ENCODE measurements around the gene ATP7B.

The ATP7B gene

DNA sequence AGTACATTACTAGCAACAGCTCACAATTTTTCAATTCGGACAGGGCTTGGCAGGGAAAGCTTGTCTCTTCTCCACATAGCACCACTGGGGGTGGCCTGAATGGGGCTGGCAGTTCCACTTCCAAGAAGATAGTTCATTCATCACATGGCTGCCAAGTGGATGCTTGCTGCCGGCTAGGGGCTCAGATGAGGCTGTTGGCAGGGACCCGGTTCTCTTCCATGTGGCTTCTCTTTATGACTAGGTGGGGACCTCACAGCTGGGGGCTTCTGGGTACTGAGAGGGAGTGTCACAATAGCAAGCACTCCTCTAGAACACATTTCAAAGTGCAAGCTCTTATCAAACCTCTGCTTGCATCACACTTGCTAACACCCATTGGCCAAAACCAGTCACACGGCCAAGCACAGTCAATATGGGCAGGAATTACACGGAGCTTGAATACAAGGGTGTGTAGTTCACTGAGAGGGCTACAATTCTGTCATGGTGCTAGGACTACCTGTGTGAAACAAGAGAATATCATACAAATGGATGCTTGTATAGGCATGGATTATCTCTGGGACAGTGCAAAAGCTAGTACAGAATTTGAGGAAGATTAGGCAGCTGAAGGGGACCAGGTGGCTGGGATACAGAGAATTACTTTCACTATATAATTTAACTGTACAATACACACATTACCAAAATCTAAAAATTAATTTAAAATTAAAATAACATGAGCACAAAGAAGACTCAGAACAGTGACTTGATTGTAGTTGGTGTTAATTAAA lies 32.3 kb downstream of the ATP7B start:
- DNase-seq (ENCODE audit: low read depth, low spot score): no peak

DNA sequence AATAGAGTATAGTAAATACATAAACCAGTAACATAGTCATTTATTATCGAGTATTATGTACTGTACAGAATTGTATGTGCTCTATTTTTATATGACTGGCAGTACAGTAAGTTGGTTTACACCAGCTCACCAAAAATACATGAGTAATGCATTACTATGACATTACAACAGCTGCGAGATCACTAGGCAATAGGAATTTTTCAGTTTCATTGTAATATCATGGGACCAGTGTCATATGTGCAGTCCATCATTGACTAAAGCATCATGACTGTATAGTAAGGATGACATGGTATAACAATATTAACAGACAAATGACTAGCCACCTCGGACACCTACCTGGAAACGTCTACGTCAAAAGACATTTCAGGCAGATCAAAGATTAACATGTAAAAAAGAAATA lies 33.6 kb downstream of the ATP7B start:
- no peak for DNase-seq (ENCODE audit: low read depth, low spot score)

DNA sequence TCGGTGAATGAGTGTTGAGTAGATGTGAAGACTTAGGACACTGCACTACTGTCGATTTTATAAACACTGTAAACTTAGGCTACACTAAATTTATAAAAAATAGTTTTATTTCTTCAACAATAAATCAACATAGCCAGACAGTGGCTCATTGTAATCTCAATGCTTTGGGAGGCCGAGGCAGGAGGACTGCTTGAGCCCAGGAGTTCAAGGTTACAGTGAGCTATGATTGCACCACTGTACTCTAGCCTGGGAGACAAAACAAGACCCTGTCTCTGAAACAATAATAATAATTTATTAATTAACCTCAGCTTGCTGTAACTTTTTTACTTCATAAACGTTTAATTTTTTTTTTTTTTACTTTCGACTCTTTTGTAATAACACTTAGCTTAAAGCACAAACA lies 34.4 kb downstream of the ATP7B start:
- DNase-seq (ENCODE audit: low read depth, low spot score): no peak

DNA sequence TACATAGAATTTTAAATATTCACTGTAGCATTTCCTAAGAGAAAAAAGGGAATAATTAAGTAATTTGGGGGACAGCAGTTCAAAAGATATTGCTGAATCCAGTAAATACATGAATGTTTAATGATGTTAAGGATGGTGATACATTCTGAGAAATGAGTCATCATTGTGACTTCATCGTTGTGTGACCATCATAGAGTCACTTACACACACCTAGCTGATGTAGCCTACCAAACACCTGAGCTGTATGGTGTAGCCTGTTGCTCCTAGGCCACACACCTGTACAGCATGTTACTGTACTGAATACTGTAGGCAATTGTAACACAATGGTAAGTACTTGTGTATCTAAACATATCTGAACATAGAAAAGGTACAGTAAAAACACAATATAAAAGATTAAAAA lies 34.8 kb downstream of the ATP7B start:
- DNase-seq (ENCODE audit: low read depth, low spot score): no peak

DNA sequence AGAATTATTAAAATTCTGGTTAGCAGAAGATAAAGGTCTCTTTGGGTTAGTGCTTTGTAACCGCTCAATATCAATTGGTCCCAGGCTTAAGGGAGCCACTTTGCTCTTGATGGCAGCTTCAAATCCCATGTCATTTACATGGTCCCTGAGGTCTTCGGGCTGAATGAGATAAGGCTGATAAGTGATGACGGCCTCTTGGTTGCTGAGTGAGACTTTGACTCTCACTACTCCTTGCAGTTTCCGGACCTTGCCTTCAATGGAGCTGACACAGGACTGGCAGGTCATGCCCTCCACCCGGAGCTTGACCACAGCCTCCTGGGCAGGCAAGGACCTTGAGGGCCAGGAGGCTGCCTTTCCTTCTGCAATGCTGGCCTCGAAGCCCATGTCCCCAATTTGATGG lies 36.8 kb downstream of the ATP7B start:
- no peak for DNase-seq (ENCODE audit: low read depth, low spot score)

DNA sequence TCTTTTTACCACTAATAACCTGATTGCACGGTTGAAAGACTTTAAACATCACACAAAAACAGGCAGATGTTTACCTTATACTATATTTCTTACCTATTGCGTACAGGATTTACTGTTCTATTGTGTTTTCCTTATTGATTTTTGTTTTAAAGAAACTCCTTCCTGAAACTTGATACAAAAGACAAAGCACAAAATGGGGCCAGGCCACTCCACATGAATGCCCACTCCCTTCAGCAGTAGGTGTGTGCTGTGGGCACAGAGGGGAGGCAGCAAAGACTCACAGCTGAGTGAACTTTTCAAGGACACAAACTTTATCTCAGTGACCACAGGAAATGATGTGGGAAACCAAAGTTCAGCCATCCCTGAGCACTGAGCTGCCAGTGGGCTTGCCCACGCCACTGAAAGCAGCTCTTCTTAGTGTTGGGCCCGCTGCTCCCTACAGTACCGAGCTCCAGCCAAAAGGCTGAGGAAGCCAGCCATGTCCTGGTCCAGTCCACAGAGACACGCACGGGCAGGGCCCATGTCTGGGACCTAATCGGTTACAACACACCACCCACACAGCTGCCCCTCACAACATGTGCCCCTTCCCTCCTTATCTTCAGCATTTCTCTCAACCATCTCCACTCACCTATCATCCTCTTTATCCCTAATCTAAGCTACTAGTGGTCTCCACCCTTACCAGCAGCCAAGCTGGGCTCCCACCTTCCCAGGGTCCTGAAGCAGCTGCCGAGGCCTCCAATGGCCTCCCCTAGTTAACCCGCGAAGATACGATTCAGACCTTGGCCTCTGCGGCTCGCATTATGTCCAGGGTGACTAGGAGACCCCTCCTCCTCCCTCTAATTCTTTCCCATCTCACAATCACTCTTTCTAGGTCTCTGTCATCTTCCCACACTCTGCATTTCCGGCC lies 39.5 kb downstream of the ATP7B start:
- no peak for DNase-seq (ENCODE audit: low read depth, low spot score)

DNA sequence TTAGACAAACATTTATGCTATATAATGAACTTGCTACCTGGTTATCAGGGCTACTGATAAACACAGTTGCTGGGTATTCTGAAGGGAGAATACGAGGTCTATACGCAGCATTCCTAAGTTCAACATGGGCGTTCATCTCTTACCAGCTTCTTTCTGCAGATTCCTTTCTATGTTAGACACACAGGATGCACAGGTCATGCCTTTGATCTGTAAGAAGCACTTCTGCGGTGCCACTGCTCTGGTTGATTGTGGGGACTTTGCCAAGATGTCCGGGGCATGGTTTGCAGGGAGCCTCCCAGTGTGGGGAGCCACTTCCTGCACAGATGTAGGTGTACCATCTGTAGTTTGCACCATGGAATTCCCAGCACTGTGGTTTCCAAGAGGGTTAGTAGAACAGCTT lies 40.9 kb downstream of the ATP7B start:
- no peak for DNase-seq (ENCODE audit: low read depth, low spot score)

DNA sequence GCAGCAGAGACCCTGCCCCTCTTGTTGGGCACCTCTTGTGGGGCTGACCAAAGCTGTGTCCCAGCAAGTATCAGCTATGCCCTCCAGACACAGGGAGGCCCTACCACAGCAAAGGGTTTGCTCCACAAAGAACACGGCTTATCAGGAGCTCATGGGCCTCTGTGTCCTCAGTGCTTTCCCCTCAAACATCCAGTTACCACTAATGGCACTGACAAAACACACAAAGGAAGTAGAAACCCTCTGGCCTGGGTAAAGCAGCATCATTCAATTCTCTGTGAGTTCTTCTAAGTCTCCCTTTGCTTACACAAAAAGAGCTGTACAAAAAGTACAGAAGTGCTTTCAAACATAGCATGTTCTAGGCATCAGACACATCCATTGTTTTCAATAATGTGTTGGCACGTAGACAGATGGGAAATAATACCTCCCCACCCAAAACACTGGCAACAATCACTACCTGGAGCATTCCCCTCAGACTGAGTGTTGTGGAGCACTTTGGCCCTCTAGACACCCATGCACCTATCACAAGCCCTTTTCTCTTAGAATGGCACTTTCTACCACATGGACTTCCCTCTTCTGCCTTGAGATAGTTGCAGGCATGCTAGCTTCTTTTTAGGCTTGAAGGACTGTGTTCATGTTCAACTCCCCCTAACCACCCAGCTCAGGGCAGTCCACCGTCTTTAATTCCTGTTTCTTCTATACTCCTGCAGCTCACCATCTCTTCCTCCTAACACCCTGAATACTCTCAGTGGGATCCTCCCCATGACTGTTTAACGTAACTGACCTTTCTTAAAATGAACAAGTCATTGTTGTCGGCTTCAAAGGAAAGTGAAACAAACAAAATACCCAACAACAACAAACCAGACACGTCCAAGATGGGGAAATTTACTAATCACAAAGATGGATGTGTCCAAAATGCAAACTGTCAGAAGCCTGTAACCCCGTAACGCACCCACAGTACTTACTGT lies 43.5 kb downstream of the ATP7B start:
- no peak for DNase-seq (ENCODE audit: low read depth, low spot score)

DNA sequence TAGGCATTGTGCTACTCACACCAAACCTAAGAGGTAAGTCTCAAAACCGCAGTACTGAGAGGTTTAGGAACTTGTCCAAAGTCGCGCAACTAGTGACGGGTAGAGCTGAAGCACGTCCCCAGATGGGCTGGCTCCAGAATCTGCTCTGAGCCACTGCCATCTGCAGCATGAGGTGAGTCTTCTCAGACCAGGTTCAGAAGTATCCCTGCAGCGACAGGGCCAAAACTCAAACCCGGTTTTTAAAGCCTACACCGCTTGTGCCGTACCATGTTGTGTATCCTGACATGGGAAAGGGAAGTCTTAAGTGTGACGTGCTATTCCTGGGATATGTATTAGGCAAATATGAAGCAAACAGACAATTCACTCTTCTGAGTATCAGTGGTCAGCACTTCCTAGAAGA lies 45.1 kb downstream of the ATP7B start:
- no peak for DNase-seq (ENCODE audit: low read depth, low spot score)

DNA sequence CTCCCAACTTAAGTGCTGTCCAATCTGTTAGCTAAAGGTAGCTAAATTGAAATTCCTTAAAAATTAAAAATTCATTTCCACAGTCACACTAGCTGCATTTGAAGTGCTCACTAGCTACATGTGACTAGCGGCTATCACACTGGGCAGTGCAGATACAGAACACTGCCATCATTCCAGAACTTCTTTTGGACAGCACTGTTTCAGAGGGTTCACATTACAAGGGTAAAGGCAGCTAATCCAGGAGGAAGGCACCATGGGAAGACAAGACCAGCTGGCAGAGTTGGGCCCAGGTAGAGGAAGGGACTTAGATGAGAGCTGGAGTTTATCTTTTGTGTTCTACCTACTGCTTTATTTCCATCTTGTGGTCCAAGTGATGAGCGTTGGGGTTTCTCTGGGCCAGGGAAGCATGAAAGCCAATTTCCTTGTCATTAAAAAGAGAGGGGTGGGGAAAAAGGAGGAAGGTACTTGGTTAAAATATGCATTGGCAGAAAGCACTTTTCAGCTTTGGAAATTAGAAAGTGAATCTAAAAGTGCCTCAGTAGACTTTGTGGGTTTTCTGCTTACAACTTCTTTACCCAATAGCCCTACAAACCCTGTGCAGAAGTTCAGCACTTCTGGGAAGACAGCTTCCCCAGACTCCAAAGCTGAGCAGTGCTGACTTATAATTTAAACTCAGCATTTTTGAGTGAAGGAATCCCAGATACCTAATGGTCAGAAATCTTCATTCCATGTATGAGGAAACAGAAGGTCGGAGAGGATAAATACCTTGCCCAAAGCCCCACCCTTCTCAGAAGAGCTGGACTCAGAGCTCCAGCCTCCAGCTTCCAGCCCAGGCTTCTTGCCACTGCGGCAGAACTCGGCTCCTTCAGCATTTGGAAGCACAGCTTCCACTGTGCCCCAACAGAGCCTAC lies 49.5 kb downstream of the ATP7B start:
- no peak for DNase-seq (ENCODE audit: low read depth, low spot score)

DNA sequence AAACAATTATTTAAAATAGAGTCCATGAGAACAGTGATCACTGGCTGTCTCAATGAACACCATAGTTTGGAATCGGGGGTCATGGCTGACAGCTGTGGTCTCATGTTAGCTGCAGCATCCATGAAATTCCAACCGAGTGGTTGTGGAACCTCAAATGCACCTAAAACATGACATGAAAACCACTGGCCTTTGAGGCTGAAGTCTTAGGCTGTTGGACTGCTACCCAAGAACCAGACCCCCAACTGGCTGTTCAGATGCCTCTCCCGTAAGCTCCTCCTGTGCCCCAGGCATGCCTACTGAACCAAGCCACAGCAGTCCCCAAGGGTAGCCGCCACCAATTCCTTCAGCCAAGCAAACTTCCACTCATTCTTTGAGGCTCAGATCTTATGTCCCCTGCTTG lies 50.5 kb downstream of the ATP7B start:
- no peak for DNase-seq (ENCODE audit: low read depth, low spot score)

DNA sequence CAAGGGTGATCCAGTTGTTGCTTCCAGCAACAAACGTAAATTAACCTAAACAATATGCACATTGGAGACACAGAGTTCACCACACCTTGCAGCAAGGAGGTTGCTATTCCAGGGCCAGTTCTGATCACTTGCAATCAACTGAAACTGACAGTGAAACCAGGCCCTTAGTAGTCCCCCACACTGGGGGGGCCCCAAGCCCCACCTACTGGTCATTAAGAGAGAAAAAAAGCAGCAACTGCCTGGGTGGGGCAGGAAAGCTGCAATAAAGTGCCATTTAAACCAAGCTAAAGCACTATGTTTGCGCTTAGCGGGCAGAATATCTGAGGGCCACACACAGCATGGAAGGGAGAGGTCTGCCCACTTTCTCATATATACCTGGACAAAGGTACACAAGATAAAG lies 51.5 kb downstream of the ATP7B start:
- DNase-seq (ENCODE audit: low read depth, low spot score): no peak

DNA sequence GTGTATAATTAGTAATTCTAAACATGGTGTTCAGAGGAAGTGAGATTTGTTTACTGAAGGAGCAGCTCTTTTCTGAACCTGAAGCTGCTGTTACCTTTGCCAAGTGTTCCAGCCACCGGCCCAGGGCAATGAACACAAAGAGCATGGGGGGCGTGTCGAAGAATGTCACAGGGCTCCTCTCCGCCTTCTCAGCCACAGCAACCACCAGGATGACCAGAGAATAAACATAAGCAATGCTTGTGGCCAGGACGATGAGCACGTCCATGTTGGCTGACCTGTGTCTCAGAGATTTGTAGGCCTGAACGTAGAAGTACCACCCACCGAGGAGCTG lies 53.1 kb downstream of the ATP7B start:
- DNase-seq (ENCODE audit: low read depth, low spot score): no peak

DNA sequence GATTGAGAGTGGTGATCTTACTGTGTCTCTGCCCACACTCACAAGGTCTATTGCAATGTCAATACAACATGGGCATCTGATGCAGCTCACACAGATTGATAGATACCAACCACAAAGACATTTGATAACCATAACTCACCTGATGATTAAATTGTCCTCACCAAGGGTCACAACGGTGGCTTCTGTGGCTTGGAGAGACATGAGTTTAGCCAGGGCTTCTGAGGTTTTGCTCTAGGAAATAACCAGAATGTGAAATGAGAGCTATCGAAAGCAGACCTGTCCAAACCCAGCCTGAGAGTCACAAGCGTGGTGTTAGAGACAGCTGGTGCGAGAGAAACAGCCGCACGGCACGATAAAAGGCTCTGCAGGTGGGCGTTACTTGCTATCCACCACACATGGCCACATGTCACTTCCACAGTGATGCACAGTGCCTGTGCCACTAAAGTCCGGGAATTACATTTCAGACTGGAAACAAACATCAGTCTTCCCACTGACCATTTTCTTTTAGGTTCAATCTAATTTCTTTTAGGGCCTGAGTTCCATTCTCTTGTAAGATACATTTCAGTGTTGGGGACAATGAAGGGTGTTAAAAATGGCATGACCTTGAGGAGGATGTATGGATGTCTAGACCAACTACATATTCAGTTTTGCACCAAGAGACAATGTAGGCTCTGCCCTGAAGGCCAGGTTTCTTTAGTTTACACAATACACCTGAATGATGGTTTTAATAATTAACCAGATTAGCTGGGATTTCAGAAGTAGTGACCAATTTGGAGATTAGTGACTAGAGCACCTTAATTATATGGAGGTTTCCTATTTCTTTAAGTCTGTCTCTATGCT lies 53.7 kb downstream of the ATP7B start:
- no peak for DNase-seq (ENCODE audit: low read depth, low spot score)

DNA sequence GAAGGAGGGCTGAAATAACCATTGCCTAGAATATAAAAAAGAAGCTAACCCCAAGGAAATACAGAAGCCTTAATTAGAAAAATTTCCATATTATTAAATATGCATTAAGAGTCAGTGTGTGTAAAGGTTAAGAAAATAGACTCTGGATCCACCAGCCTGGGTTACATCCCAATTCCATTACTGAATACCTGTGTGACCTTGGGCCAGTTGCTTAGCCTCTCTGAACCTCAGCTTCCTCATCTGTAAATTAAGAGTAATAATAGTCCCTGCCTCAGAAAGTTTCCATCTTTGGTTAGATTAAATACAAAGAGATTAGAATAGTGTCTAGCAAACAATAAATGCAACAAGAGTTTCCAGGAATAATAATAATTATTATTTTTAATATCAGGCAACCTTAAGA lies 54.5 kb downstream of the ATP7B start:
- DNase-seq (ENCODE audit: low read depth, low spot score): no peak

DNA sequence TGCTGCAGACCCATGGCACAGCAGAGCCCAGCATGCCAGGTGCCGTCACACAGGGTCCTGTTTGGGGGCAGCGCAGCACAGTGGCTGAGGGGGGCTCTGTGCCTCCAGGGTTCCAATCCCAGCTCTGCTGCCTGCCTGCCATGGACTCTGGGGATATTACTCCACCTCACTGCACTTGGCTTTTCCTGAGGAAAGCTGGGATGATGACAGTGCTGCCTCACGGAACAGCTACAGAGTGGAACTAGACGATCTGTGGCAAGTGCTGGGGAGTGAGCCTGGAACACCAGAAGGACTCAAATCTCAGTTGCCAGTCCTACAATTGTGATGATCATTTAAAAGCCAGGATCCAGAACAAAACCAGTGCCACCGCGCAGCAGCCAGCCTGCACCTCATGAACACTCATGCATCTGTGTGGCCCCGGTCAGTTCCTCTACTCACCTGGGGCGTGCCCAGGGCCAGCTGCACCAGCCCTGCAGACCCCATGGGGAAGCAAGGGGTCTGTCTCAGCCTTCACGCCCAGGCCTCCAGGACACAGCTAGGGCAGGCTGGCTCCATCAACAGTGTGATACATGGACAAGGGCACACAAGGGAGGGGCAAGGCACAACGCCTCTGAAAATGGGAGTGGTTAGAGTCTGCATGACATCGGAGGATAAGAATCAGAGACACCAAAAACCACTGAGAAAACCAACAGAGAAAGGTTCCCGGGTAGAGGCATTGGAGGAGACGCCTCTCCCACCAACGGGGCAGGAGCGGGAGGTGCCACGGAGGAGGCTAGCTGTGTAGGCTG lies 55.2 kb downstream of the ATP7B start:
- no peak for DNase-seq (ENCODE audit: low read depth, low spot score)

DNA sequence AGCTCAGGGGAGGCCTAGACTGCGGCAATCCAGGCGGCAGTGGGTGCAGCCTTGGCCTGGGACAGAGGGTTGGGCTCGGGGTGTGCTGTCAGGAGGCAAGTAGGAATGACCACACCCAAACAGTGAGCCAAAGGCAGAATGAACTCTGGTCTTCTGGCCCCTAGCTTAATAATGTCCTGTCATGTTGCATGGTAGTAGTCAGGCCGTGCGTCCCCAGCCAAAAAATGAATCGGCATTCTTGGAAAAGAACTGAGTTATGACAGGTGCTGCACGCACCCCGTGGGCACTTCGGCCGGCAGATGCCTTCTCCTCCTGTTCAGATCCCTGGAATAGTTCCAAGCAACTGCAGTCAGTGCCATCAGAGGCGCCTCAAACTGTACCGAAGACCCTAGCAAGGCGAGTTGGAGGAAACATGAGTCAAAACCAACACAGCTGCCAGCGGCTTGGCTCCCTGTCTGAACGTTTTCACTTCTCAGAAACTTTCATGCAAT lies 55.9 kb downstream of the ATP7B start:
- DNase-seq (ENCODE audit: low read depth, low spot score): no peak

DNA sequence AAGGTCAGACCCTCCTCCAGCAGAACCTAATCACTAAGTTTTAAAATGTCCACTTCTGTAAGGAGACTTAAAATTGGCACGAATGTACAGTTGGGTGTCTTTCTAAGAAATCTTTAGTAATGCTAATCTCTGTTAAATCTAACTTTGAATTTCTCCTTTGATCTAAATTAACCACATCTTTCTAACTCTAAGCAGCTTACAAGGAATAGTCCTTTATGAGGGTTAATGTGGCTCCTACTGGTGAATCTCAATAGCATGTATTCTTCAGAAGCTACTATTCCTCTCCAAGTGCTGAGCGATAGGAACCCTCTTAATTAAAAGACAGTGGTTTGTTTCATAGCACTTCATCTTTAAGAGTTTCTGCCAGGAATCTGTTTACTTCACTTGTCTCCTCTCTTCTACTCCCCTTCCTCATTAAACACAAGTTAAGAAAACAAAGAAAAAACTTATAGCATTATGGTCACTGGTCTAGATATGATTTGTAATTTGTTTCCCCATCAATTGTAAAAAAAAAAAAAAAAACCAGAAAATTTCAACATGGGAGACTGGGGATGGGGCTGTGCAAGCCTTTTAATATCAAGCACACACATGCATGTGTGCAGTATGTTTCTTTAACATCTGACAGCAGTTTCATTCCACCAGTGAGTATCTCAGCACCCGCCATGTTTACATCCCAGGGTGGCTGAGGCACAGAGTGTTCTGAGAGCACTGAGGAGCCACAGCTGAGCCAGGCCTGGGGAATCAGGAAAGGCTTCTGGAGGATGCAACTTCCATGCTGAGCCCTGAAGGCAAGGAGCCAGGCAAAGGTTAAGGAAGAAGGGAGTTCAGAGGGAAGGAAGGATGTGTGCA lies 57.7 kb downstream of the ATP7B start:
- DNase-seq (ENCODE audit: low read depth, low spot score): no peak
